Body of pancreas (tissue), 4 donors: ENCODE measurements around the gene COX11. TPM values are rescaled to one million over a fixed set of nuclear protein-coding genes. Genes with fewer than 3 reads are reported as not detected.

Experiments used
- ATAC-seq: fragments of 150-250 bp; one replicate; pipeline ENCODE4 v1.9.1; 2016
- DNase-seq, 4 donors: peaks; one replicate each; pipeline ENCODE4 v3.0.0-alpha.2; 2019
- H3K27ac ChIP-seq, 4 donors: fragments of 200-600 bp; sonication (generic); 1 replicate in 3 of 4; 2 replicates in 1 of 4; pipeline versions ENCODE4 v1.5.1 to v1.6.1; 2016 to 2019; ENCODE audit warnings: mild to moderate bottlenecking in 1 of 4, mixed read lengths in 1 of 4, moderate library complexity in 1 of 4
- H3K27me3 ChIP-seq, 2 donors: fragments of 200-600 bp; sonication (generic); one replicate each; pipeline ENCODE4 v1.6.0; 2016; ENCODE audit warnings: mild to moderate bottlenecking in 1 of 2
- H3K36me3 ChIP-seq, 2 donors: fragments of 200-600 bp; sonication (generic); replicated peaks in 1 of 2; 2 replicates each; pipeline ENCODE4 v1.5.1; 2016; ENCODE audit warnings: low read depth in 2 of 2; ENCODE audit not compliant: insufficient read depth in 1 of 2
- H3K4me1 ChIP-seq: fragments of 200-600 bp; sonication (generic); one replicate; pipeline ENCODE4 v1.6.0; 2016
- H3K4me3 ChIP-seq, 2 donors: fragments of 200-600 bp; sonication (generic); 1 replicate in 1 of 2; 2 replicates in 1 of 2; pipeline ENCODE4 v1.5.1; 2016 to 2019
- H3K9me3 ChIP-seq, 3 donors: fragments of 200-600 bp; sonication (generic); 1 replicate in 2 of 3; 2 replicates in 1 of 3; pipeline ENCODE4 v1.5.1; 2016
- CTCF ChIP-seq, 7 experiments: fragments of 450-650 bp in 4 of 7; fragments of 200-600 bp in 3 of 7; sonication (generic) in 3 of 7; IDR thresholded peaks; one replicate each; pipeline ENCODE4 v1.5.1; 2016 to 2019; ENCODE audit warnings: antibody characterized with exemption in 7 of 7
- POLR2A ChIP-seq, 3 donors: fragments of 450-650 bp; IDR thresholded peaks; one replicate each; pipeline ENCODE4 v1.6.1; 2016; ENCODE audit warnings: antibody characterized with exemption in 3 of 3, mild to moderate bottlenecking in 2 of 3
- WGBS, 2 donors: methylation state at CpG; one replicate each; pipeline ENCODE4 v1.1.5; 2017; 5-methylcytosine and 5-hydroxymethylcytosine counted together
- intact Hi-C: fragments of 100-400 bp; cut with DNase I; formaldehyde crosslinking; loops from one replicate; pipeline ENCODE4 v1.15.1; 2023
- small RNA-seq: library from RNA; depleted of rRNA; stranded (forward); fragments of <200 nt; gene quantifications from one replicate; pipeline ENCODE3, GENCODE V24; 2016
- total RNA-seq, 2 donors: library from RNA; depleted of rRNA; stranded (reverse); fragments of >200 nt; gene quantifications; one replicate each; pipeline ENCODE4 v1.1.0, GENCODE V29; 2016

COX11 gene
- total RNA-seq, 2 donors from 2014 or later: 19.8 to 30.1 TPM

GRCh38 chr17:54924405-54924804 is 44.0 kb downstream of the COX11 start:
- DNase-seq (no peak), ATAC-seq (no peak)
- Histone ChIP-seq H3K4me1 (no peaks in the 10 kb centered on the region), H3K27me3 (no peaks in the 10 kb centered on the region), H3K36me3 (no peaks in the 10 kb centered on the region), H3K4me3 (no peak overlapping the region), H3K9me3 (no peaks in the 10 kb centered on the region), H3K27ac (no peak overlapping the region)
- TF ChIP-seq POLR2A (IDR thresholded peaks at IDR 0.05) (no peak), CTCF (IDR thresholded peaks at IDR 0.05) (no peak)
- WGBS, 2 donors: 96 to 98% methylated on average over 5 of the region's 5 CpGs
- intact Hi-C loops: no loop called here

- ATAC-seq (no peak), DNase-seq (no peak)
- no peak for TF ChIP-seq POLR2A (IDR thresholded peaks at IDR 0.05)
- TF ChIP-seq CTCF (IDR thresholded peaks at IDR 0.05): no peak
- Histone ChIP-seq H3K4me3 (no peak overlapping the region), H3K36me3 (peaks cover 0 to 10% of the 10 kb centered on the region in 2 donors), H3K27me3 (no peaks in the 10 kb centered on the region), H3K27ac (no peak overlapping the region), H3K9me3 (no peaks in the 10 kb centered on the region), H3K4me1 (no peaks in the 10 kb centered on the region)
- intact Hi-C loops: no loop called here
- WGBS, 2 donors: 87 to 96% methylated on average over 6 of the region's 6 CpGs
These were observed 47.6 kb downstream of the COX11 start for GRCh38 chr17:54920819-54921218.

- ATAC-seq (no peak), DNase-seq (no peak)
- Histone ChIP-seq H3K9me3 (no peaks in the 10 kb centered on the region), H3K4me1 (no peaks in the 10 kb centered on the region), H3K27ac (no peak overlapping the region), H3K36me3 (peaks cover 4 to 22% of the 10 kb centered on the region in 2 donors), H3K27me3 (no peaks in the 10 kb centered on the region), H3K4me3 (no peak overlapping the region)
- TF ChIP-seq POLR2A (IDR thresholded peaks at IDR 0.05) (no peak), CTCF (IDR thresholded peaks at IDR 0.05) (no peak)
- intact Hi-C loops: no loop called here
These were observed 49.0 kb downstream of the COX11 start for GRCh38 chr17:54919425-54919824.

- Histone ChIP-seq H3K9me3 (no peaks in the 10 kb centered on the region), H3K27me3 (no peaks in the 10 kb centered on the region), H3K4me1 (no peaks in the 10 kb centered on the region), H3K4me3 (no peak overlapping the region), H3K36me3 (peaks cover 6 to 27% of the 10 kb centered on the region in 2 donors), H3K27ac (no peak overlapping the region)
- TF ChIP-seq CTCF (IDR thresholded peaks at IDR 0.05) (no peak), POLR2A (IDR thresholded peaks at IDR 0.05) (no peak)
- ATAC-seq: no peak
- WGBS, 2 donors: 70 to 73% methylated on average over 2 of the region's 2 CpGs
- DNase-seq: no peak
- intact Hi-C loops: no loop called here
These were observed 51.7 kb downstream of the COX11 start for GRCh38 chr17:54916721-54917120.

Small RNAs within 50 kb of the gene (small RNA-seq; reads per million reads assigned to genes)
- not detected for gene AC007485.1

Other genes starting within 250 kb of the COX11 start
- gene TOM1L1, start 67.8 kb downstream of the COX11 start, total RNA-seq: 10 to 100 TPM; 41.5 to 50.8 TPM
- gene STXBP4, start 111 bp upstream of the COX11 start, total RNA-seq: 1 to 10 TPM; 3.6 to 9.3 TPM